ENCODE measurements around the gene MOB2. TPM values are rescaled to one million over a fixed set of nuclear protein-coding genes. Genes with fewer than 3 reads are reported as not detected.

The MOB2 gene
- total RNA-seq, 1 experiment from 2014 or later = 29.8 TPM

GRCh38 chr11:1516273-1517067, 29.9 kb upstream of the MOB2 start:
- Mint-ChIP-seq H3K4me3 (ENCODE audit: low read depth, unreplicated experiment) (no peak overlapping the region), H3K27me3 (ENCODE audit: unreplicated experiment) (no peaks in the 10 kb centered on the region), H3K36me3 (ENCODE audit: insufficient read depth, unreplicated experiment) (no peaks in the 10 kb centered on the region), H3K9me3 (ENCODE audit: low read depth, unreplicated experiment) (no peaks in the 10 kb centered on the region), H3K4me1 (ENCODE audit: low read depth, unreplicated experiment) (no peaks in the 10 kb centered on the region), H3K27ac (ENCODE audit: unreplicated experiment) (no peak overlapping the region)
- no peak for TF ChIP-seq CTCF (IDR thresholded peaks at IDR 0.05; ENCODE audit: unreplicated experiment)
- intact Hi-C loops (cut with micrococcal nuclease; ENCODE audit: unreplicated experiment) = loop anchor here (10.0 kb wide), 1 partner anchor 212 kb away; the partner anchor contains the start of gene TOLLIP
- CTCF ChIA-PET = no interaction called here
- no peak for DNase-seq
- no TSS peak for BruUV-seq (replicated peaks)

GRCh38 chr11:1515082-1516060, 28.8 kb upstream of the MOB2 start:
- no TSS peak for BruUV-seq (replicated peaks)
- CTCF ChIA-PET = interaction anchor here (0.7 kb wide), 2 partner anchors 131 to 313 kb away, joined by 3 to 4 read pairs; no protein-coding TSS in a partner anchor
- Mint-ChIP-seq H3K4me3 (ENCODE audit: low read depth, unreplicated experiment) (no peak overlapping the region), H3K9me3 (ENCODE audit: low read depth, unreplicated experiment) (no peaks in the 10 kb centered on the region), H3K4me1 (ENCODE audit: low read depth, unreplicated experiment) (no peaks in the 10 kb centered on the region), H3K27me3 (ENCODE audit: unreplicated experiment) (no peaks in the 10 kb centered on the region), H3K27ac (ENCODE audit: unreplicated experiment) (no peak overlapping the region), H3K36me3 (ENCODE audit: insufficient read depth, unreplicated experiment) (no peaks in the 10 kb centered on the region)
- DNase-seq = peak; percentile 87
- intact Hi-C loops (cut with micrococcal nuclease; ENCODE audit: unreplicated experiment) = loop anchor here (2.0 to 10.0 kb wide), 2 partner anchors 63 to 211 kb away; partner anchors contain the start of gene TOLLIP
- TF ChIP-seq CTCF (IDR thresholded peaks at IDR 0.05; ENCODE audit: unreplicated experiment) = peak; percentile 90

GRCh38 chr11:1514336-1515061, 27.9 kb upstream of the MOB2 start:
- Mint-ChIP-seq H3K4me1 (ENCODE audit: low read depth, unreplicated experiment) (no peaks in the 10 kb centered on the region), H3K27ac (ENCODE audit: unreplicated experiment) (no peak overlapping the region), H3K27me3 (ENCODE audit: unreplicated experiment) (no peaks in the 10 kb centered on the region), H3K4me3 (ENCODE audit: low read depth, unreplicated experiment) (no peak overlapping the region), H3K36me3 (ENCODE audit: insufficient read depth, unreplicated experiment) (no peaks in the 10 kb centered on the region), H3K9me3 (ENCODE audit: low read depth, unreplicated experiment) (no peaks in the 10 kb centered on the region)
- no TSS peak for BruUV-seq (replicated peaks)
- TF ChIP-seq CTCF (IDR thresholded peaks at IDR 0.05; ENCODE audit: unreplicated experiment) = no peak
- no peak for DNase-seq
- intact Hi-C loops (cut with micrococcal nuclease; ENCODE audit: unreplicated experiment) = loop anchor here (2.0 to 10.0 kb wide), 2 partner anchors 62 to 210 kb away; partner anchors contain the start of gene TOLLIP
- CTCF ChIA-PET = interaction anchor here (0.7 kb wide), 2 partner anchors 132 to 312 kb away, joined by 3 to 4 read pairs; no protein-coding TSS in a partner anchor
